GM18498 (cell line): ENCODE data around the gene CYSRT1.

ENCODE experiments used
- ATAC-seq: cut with Tn5 transposase; IDR thresholded peaks from one replicate; pipeline ENCODE4 v1.9.1; 2021; ENCODE audit warnings: mild to moderate bottlenecking, moderate library complexity; ENCODE audit not compliant: unreplicated experiment

Gene CYSRT1

GRCh38 chr9:137223078-137223970 is 1.6 kb upstream of the CYSRT1 start:
- ATAC-seq = peak; percentile 79

GRCh38 chr9:137225699-137226331 is 841 bp downstream of the CYSRT1 start:
- no peak for ATAC-seq

- ATAC-seq = no peak
Observed at GRCh38 chr9:137226338-137227053, 1.5 kb downstream of the CYSRT1 start.

- no peak for ATAC-seq
Observed at GRCh38 chr9:137227054-137227852, 2.3 kb downstream of the CYSRT1 start, which contains the start of gene RNF224. Gene RNF224 (plus strand): TSS chr9:137227502. CDS start chr9:137228336, 834 bp downstream.

- ATAC-seq = no peak
Observed at GRCh38 chr9:137227853-137228505, 3.0 kb downstream of the CYSRT1 start.

GRCh38 chr9:137228506-137228967 is 3.6 kb downstream of the CYSRT1 start:
- ATAC-seq = no peak

- no peak for ATAC-seq
Observed at GRCh38 chr9:137228968-137229896, 4.3 kb downstream of the CYSRT1 start.

GRCh38 chr9:137229903-137230704 is 5.1 kb downstream of the CYSRT1 start:
- ATAC-seq = no peak

GRCh38 chr9:137230705-137231371 is 5.9 kb downstream of the CYSRT1 start, which contains the start of gene SLC34A3:
Gene SLC34A3 (plus strand): TSS chr9:137230901. CDS start chr9:137231703, 802 bp downstream.
- no peak for ATAC-seq

- no peak for ATAC-seq
Observed at GRCh38 chr9:137231372-137232039, 6.5 kb downstream of the CYSRT1 start.

GRCh38 chr9:137232101-137232500 is 7.1 kb downstream of the CYSRT1 start:
- no peak for ATAC-seq

- no peak for ATAC-seq
Observed at GRCh38 chr9:137232510-137232909, 7.5 kb downstream of the CYSRT1 start.

GRCh38 chr9:137233143-137233980 is 8.4 kb downstream of the CYSRT1 start:
- ATAC-seq = no peak

GRCh38 chr9:137234055-137234697 is 9.2 kb downstream of the CYSRT1 start:
- no peak for ATAC-seq

GRCh38 chr9:137234758-137235423 is 9.9 kb downstream of the CYSRT1 start:
- ATAC-seq = no peak
